Loucy (cell line): ENCODE results near the gene JAZF1.

ENCODE experiments used
- EZH2phosphoT487 ChIP-seq: fragments of 200-600 bp; IDR thresholded peaks from 2 replicates; pipeline ENCODE4 v1.6.1; 2018; ENCODE audit warnings: antibody characterized with exemption, mild to moderate bottlenecking, moderate library complexity, borderline replicate concordance
- TF ChIP-seq, protein P1 (sequence below): fragments of 200-600 bp; sonication (generic); conservative IDR thresholded peaks from 2 replicates; pipeline ENCODE4 v1.5.1; 2014; ENCODE audit warnings: mild to moderate bottlenecking, antibody characterized with exemption, low read length

DNA sequence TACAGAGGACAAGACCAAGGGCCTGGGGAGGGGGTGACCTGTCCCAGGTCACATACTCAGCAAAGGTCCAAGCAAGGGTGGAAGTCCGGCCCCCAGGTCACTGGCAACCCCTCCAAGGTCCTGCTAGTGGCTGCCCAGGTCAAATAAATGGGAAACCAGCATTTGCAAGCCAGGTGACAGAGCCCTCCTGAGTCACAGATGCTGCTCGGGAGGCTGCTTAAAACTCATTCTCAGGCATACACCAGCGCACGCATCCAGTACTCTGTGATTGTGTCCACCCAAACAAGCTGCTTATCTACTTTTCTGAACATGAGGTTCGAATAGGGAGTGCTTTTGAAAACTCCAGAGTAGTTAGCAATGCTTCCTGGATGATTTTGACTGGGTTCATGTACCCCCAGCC lies 310.0 kb downstream of the JAZF1 start:
- TF ChIP-seq, protein P1, sequence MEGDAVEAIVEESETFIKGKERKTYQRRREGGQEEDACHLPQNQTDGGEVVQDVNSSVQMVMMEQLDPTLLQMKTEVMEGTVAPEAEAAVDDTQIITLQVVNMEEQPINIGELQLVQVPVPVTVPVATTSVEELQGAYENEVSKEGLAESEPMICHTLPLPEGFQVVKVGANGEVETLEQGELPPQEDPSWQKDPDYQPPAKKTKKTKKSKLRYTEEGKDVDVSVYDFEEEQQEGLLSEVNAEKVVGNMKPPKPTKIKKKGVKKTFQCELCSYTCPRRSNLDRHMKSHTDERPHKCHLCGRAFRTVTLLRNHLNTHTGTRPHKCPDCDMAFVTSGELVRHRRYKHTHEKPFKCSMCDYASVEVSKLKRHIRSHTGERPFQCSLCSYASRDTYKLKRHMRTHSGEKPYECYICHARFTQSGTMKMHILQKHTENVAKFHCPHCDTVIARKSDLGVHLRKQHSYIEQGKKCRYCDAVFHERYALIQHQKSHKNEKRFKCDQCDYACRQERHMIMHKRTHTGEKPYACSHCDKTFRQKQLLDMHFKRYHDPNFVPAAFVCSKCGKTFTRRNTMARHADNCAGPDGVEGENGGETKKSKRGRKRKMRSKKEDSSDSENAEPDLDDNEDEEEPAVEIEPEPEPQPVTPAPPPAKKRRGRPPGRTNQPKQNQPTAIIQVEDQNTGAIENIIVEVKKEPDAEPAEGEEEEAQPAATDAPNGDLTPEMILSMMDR: no peak
- TF ChIP-seq EZH2phosphoT487: no peak
